ENCODE data around the gene CGN.

Gene CGN

GRCh38 chr1:151574575-151575529, 63.7 kb downstream of the CGN start:
- H3K4me3 ChIP-seq (replicated peaks; ENCODE audit: low read depth, low read length), result no peak overlapping the region
- TF ChIP-seq CTCF (IDR thresholded peaks at IDR 0.05; ENCODE audit: low read depth, low read length, missing control alignments), result no peak

DNA sequence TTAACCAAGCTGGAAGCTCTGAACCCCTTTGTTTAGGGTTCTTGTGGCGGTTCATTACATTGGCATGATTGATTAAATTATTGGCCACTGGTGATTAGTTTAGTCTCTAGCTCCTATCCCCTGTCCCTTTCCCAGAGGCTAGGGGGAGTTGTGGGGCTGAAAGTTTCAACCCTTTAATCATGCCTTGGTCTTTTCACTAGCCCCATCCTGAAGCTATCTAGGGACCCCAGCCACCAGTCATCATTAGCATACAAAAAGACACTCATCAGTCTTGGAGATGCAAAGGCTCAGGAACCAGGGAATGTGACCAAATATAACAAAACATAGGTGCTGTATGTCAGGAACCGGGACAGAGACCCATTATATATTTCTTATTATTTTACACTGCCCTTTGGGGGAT, 66.0 kb downstream of the CGN start:
- no peak for TF ChIP-seq CTCF (IDR thresholded peaks at IDR 0.05; ENCODE audit: low read depth, low read length, missing control alignments)
- no peak overlapping the region for H3K4me3 ChIP-seq (replicated peaks; ENCODE audit: low read depth, low read length)
- no peak for DNase-seq (ENCODE audit: extremely low read depth, low read depth)

More at GRCh38 chr1:151574575-151575529, 63.7 kb downstream of the CGN start:
- peak; percentile 43 for DNase-seq (ENCODE audit: extremely low read depth, low read depth)

- TF ChIP-seq CTCF (IDR thresholded peaks at IDR 0.05; ENCODE audit: low read depth, low read length, missing control alignments), result no peak
Measured at GRCh38 chr1:151578941-151579340, 67.8 kb downstream of the CGN start.

GRCh38 chr1:151579436-151580225, 68.4 kb downstream of the CGN start:
- H3K4me3 ChIP-seq (replicated peaks; ENCODE audit: low read depth, low read length), result no peak overlapping the region
- TF ChIP-seq CTCF (IDR thresholded peaks at IDR 0.05; ENCODE audit: low read depth, low read length, missing control alignments), result no peak
- DNase-seq (ENCODE audit: extremely low read depth, low read depth), result no peak

More at GRCh38 chr1:151578941-151579340, 67.8 kb downstream of the CGN start:
- no peak overlapping the region for H3K4me3 ChIP-seq (replicated peaks; ENCODE audit: low read depth, low read length)
- no peak for DNase-seq (ENCODE audit: extremely low read depth, low read depth)

- DNase-seq (ENCODE audit: extremely low read depth, low read depth), result no peak
- TF ChIP-seq CTCF (IDR thresholded peaks at IDR 0.05; ENCODE audit: low read depth, low read length, missing control alignments), result no peak
- H3K4me3 ChIP-seq (replicated peaks; ENCODE audit: low read depth, low read length), result no peak overlapping the region
Measured at GRCh38 chr1:151581451-151581850, 70.3 kb downstream of the CGN start.

GRCh38 chr1:151581921-151582320, 70.7 kb downstream of the CGN start:
- no peak overlapping the region for H3K4me3 ChIP-seq (replicated peaks; ENCODE audit: low read depth, low read length)
- TF ChIP-seq CTCF (IDR thresholded peaks at IDR 0.05; ENCODE audit: low read depth, low read length, missing control alignments), result no peak
- DNase-seq (ENCODE audit: extremely low read depth, low read depth), result no peak
